Measurements from ENCODE around the gene FAIM.
"Not testable (repeated sequence)": the region's sequence is repeated elsewhere in the genome, so short reads cannot be mapped to it uniquely, and the experiment has no call there.

Gene FAIM

DNA sequence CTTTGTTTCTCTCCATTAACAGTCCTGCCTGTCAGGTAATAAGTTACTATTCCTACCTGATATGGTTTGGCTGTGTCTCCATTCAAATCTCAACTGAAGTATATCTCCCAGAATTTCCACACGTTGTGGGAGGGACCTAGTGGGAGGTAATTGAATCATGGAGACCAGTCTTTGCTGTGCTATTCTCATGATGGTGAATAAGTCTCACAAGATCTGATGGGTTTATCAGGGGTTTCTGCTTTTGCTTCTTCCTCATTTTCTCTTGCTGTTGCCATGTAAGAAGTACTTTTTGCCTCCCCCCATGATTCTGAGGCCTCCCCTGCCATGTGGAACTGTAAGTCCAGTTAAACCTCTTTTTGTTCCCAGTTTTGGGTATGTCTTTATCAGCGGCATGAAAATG, 6.9 kb upstream of the FAIM start:
- not testable (repeated sequence) for DNase-seq (ENCODE audit: low spot score)

DNA sequence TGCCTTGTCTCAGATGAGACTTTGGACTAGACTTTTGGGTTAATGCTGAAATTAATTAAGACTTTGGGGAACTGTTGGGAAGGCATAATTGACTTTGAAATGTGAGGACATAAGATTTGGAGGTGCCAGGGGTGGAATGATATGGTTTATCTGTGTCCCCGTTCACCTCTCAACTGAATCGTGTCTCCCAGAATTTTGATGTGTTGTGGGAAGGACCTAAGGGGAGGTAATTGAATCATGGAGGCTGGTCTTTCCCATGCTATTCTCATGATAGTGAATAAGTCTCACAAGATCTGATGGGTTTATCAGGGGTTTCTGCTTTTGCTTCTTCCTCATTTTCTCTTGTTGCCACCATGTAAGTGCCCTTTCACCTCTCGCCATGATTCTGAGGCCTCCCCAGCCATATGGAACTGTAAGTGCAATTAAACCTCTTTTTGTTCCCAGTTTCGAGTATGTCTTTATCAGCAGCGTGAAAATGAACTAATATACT, 4.4 kb upstream of the FAIM start:
- not testable (repeated sequence) for DNase-seq (ENCODE audit: low spot score)

DNA sequence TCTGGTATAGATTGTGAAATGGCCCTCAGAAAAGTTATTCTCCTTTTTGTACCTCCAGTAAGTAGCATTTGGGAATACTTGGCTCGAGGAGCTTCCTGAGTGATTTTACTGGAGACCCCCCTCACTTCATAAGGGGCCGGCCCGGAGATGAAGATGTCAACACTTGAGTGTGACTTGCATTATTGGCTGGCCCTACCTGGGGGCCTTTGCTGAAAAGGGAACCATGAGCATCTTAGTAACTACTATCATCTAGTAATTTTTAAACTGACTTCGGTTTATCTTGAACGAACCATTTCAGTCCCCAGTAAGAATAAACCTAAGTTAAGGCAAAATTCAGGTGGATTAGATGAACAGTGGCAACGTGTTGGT, 1.3 kb downstream of the FAIM start:
- DNase-seq (ENCODE audit: low spot score): no peak

DNA sequence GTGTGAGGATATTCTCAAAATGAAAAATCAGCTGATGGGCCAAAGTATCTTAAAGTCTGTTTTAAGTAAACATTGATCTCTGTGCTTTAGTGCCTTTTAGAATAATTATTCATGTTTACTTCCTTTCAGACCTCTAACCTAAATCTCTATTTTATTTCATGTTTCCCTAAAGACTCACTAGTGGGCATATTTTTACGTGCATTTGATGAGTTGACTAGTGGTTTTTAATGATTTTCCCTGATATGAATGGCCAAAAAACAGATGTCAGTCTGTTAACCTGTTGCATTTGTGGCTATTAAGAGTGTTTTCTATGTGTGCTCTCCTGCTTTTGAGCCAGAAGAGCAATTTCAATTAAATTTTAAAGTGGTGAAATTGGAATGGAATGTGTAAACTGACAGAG, 6.9 kb downstream of the FAIM start:
- no peak for DNase-seq (ENCODE audit: low spot score)

DNA sequence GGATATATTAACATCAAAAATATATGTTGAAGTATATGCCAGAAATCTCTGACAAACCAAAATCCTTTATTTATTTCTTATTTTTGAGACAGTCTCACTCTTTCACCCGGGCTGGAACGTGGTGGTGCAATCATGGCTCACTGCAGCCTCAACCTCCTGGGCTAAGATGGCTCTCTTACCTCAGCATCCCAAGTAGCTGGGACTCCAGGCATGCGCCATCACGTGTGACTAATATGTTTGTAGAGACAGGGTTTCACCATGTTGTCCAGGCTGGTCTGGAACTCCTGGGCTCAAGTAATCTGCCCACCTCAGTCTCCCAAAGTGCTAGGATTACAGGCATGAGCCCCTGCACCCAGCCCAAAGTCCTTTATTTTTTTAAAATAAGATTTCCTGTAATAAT, 11.9 kb downstream of the FAIM start:
- no peak for DNase-seq (ENCODE audit: low spot score)

DNA sequence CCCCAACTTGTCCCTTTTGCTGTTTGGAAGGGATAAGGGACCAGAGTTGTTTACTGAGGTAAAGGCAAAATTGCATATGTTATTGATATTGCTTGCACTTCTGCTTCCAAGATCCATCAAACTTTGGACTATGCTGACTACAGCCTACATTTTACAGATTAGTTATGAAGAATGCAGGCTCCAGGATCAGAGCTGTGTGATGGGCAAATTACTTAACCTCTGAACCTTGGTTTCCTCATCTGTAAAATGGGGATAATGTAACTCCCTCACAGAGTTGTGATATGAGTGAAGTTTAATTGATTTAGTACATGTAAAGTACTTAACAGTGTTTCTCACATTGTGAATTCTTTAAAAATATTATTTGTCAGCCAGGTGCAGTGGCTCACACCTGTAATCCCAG, 15.9 kb downstream of the FAIM start:
- no peak for DNase-seq (ENCODE audit: low spot score)

DNA sequence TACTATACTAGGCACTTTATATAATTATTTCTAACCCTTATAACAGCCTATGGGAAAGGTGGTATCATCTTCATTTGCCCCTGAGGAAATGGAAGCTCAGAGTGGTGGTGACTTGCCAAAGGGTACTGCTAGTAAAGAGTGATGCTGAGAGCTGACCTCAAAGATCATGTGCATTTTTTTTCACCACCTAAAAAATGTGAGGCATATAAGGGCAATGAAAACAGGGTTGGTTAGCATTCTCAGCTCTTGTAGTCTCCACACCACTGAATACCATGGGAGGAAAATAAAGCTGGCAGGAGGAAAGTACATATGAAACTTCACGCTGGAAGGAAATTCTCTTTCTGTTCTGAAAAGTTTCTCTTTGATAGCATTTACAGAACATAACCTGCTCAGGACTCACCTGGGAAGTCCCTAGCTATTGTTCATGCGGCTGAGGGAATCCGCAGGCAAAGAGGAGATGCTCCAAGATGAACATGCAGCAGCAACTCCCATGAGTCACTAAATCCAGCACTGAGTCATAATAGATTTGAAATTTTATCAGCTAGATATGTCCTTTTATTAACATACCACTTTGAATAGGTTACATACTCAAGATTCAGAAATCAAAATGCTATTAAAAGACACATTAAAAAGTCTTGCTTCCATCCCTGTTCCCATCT, 17.3 kb downstream of the FAIM start:
- DNase-seq (ENCODE audit: low spot score): peak; percentile 28

DNA sequence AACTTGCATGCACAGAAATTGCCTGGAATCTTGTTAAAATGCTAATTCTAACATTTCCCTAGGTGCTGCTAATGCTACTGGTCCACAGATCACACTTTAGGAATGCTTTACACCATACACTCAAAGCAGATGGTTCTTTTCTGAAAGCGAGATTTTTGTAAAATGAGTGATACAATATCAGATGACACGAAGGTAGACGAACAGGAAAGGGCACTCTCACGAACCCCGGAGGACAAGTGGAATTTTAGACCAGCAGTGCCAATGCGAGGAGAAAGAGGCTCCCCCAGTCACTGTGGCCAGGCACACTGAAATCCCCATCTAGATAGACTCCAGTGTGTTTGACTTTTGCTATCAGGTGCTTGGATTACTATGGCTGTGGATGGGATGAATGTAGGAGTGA, 21.0 kb downstream of the FAIM start:
- no peak for DNase-seq (ENCODE audit: low spot score)

DNA sequence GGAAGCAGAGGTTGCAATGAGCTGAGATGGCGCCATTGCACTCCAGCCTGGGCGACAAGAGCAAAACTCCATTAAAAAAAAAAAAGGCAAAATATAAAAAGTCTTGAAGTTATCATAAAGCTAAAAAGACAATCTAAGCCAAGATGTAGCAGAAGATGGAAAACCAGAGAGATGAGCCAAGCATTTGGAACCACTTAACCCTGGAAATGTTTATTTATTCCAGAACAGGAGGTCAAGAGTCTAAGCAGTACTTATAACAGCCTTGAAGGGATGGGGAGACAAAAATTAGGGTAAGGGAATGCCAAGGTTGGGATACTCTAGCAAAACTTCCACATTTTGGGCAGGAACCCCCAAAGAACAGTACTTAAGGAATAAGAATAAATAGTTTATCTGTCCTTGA, 30.1 kb downstream of the FAIM start:
- no peak for DNase-seq (ENCODE audit: low spot score)

DNA sequence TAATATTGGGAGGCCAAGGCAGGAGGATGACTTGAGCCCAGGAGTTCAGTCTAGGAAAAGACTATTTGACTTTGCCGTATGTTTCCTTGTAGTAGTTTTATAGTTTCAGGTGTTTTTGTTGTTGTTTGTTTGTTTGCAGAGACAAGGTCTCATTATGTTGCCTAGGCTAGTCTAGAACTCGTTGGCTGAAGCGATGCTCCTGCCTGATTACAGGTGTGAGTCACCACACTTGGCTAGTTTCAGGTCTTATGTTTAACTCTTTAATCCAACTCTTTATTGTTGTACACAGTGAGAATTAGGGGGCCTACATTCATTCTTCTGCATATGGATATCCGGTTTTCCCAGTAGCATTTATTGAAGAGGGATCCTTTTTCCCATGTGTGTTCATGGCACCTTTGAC, 32.0 kb downstream of the FAIM start:
- no peak for DNase-seq (ENCODE audit: low spot score)

DNA sequence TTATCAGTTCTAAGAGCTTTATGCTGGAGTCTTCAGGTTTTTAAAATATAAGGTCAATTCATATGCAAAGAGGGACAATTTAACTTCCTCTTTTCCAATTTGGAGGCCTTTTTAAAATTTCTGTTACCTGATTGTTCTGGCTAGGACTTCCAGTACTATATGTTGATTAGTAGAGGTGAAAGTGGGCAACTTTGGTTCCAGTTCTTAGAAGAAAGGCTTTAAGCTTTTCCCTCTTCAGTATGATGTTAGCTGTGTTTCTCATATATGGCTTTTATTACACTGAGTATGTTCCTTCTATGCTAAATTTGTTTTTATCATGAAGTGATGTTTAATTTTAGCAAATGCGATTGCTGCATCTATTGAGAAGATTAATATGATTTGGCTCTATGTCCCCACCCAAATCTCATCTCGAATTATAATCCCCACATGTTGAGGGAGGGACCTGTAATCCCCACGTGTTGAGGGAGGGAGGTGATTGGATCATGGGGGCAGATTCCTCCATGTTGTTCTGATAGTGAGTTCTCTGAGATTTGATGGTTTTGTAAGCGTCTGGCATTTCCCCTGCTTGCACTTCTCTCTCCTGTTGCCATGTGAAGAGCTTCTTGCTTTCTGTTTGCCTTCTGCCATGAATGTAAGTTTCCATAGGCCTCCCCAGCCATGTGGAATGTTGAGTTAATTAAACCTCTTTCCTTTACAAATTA, 33.8 kb downstream of the FAIM start:
- DNase-seq (ENCODE audit: low spot score): no peak

DNA sequence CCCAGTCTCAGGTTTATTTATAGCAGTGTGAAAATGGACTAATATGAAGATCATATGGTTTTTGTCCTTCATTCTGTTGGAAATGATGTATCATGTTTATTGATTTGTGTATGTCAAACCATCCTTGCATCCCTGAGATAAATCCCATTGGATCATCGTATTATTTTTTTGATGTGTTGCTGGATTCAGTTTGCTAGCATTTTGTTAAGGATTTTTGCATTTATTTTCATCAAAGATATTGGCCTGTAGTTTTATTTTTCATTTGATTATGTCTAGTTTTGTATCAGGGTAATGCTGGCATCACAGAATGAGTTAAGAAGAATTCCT, 34.3 kb downstream of the FAIM start:
- no peak for DNase-seq (ENCODE audit: low spot score)

DNA sequence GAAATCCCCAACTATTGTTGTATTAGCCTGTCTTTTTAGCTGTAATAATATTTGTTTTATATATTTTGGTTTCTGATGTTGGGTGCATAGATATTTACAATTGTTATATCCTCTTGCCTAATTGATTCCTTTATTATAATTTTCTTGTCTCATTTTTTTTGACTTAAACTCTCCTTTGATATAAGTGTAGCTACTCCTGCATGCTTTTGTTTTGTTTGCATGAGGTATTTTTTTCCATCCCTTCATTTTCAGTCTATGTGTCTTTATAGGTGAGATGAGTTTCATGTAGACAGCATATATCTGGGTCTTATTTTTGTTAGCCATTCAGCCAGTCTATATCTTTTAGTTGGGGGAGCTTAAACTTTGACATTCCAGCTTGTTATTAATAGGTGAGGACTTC, 37.4 kb downstream of the FAIM start:
- no peak for DNase-seq (ENCODE audit: low spot score)

DNA sequence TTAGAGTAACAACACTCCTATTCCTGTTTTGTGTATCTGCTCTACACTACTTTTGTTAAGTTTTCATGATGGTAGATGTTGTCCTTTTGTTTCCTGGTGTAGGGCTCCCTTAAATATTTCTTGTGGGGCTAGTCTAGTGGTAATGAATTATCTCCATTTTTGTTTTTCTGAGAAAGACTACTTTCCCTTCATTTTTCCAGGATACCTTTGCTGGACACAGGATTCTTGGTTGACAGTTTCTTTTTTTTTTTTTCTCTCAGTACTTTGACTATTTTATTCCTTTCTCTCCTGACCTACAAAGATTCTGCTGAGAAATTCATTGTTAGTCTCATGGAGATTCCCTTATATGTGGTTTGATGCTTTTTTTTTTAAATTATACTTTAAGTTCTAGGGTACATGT, 37.9 kb downstream of the FAIM start:
- DNase-seq (ENCODE audit: low spot score): no peak

DNA sequence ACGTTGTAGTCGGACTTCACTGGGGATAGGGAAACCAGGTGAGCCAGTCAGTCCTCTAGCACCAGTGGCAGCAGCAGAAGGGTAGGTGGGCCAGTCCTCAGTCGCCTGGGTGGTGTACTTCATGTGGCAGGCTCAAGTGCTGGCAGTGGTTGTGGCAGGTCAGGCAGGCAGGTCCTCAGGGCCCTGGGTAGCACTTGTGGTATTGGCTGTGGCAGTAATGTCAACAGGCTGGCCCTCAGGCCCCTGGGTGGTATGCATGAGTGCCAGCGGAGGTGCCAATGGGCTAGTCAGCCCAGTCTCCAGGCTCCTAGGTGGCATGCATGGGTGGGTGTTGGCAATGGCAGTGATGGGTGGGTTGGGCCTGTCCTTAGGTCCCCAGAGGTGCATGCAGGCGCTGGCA, 40.6 kb downstream of the FAIM start:
- no peak for DNase-seq (ENCODE audit: low spot score)

DNA sequence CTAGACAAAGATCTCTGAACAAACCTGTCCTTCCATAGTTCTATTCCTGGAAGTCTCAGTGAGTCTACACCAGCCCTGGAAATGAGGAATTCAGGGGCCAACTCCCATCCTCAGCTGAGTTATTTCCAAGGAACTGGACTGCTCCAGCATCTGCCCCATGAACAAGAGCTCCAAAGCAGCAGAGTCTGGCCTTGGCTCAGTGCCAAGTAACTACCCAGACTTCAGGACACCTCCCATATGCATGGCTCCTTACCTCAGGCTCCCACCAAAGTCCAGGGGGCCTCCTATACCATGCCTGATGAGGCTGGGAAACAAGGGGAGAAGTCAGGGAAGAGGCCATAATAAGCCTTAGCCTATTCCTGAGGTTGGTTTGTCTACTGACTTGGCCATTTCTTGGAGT, 45.0 kb downstream of the FAIM start:
- DNase-seq (ENCODE audit: low spot score): no peak

DNA sequence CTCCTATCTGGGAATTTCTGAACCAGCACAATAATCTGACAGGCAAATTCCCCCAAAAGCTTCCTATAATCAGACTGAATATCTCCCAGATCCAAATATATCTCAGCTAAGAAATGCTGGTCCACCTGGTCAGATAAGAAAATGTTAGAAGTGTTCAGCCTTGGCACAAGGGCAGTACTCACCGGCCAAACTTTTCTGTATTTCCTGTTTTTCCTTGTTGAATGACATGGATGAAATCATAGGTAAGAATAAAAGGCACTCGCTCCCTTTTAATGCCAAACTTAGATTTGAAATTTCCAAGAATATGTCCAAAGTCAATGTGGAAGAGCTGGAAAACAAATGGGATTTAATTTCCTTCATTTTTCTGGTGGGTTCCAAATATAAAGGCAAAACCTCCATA, 48.9 kb downstream of the FAIM start:
- no peak for DNase-seq (ENCODE audit: low spot score)

DNA sequence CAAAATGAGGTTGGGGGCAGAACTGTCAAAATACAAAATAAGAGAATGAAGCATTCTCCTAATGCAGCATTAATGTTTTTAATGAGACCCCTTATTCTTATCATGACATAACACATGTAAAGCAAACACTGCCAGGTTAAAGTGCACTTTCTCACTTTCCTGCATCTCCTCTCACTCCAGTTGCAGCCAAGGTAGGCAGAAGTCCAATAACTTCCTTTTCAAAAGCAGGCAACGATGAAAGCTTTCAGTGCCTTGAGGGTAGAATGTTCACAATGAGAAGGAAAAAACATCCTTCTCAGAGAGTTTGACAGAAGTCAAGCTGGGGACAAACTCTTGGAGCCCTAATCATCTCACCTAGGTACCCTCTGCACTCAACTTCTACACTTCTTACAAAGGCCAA, 59.5 kb downstream of the FAIM start:
- DNase-seq (ENCODE audit: low spot score): no peak

DNA sequence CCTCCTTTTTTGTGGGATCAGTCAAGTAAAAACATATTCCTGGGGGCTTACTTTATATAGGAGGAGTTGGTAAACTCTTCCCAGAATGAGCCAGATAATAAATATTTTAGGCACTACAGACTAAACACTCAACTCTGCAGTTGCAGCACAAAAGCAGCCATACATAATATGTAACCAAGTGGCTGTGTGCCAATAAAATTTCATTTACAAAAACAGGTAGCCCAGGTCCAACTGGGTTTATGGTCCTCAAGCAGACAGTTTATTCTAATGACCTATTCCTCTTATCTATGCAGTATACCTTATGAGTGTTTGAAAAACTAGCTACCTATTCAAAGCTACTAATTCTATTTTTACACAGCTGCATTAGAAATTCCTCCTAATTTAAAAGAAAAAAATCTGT, 61.8 kb downstream of the FAIM start:
- no peak for DNase-seq (ENCODE audit: low spot score)

DNA sequence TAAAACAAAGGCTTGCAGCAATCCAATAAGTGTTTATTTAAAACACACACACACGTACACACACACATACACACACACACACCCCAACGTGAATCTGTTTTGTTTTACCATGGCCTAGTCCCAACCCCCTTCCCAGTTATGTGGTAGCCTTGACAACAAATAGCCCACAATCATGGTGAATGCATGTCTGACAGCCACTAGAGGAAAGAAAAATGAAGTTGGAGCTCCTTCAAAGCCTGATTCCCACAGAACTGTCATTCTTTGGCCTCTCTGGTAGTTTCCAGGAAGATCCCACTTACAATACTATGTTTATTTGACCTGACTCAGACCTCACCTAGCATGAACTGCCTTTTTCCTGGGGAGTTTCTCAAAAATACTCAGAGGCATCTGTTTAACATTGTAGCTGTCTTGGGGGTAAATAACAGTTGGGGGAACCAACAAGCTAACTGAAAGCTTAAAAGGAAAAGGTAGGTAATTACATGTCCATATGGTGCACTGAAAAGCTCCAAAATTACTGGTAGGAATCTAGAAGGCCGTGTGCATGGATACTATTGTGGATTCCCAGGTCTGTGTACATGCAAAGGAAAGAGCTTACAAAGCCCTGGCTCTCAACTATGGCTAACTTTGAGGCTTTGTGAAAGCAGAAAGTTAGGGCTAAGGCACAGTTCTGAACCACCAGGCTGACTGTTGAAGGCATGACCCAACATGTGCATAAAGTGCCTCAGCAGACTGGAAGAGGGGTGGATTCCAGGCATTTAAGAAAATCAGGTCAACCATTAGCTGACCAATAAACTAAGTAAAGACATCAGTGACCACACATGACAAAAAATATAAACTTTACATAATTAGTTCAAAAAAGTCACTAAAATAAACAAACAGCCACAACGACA, 65.3 kb downstream of the FAIM start:
- DNase-seq (ENCODE audit: low spot score): no peak

DNA sequence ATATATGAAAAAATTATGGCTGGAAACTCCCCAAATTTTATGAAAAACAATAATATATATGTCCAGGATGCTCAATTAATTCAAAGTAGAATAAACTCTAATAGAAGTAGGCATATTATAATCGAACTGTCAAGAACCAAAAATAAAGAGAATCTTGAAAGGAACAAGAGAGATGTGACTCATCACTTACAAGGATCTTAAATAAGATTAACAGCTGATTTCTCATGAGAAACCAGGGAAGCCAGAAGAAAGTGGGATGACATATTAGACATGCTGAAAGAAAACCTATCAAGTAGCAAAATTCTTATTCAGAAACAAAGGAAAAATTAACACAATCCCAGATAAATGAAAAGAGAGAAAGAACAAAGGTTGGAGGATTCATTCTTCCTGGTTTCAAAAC, 66.8 kb downstream of the FAIM start:
- peak; percentile 28 for DNase-seq (ENCODE audit: low spot score)

DNA sequence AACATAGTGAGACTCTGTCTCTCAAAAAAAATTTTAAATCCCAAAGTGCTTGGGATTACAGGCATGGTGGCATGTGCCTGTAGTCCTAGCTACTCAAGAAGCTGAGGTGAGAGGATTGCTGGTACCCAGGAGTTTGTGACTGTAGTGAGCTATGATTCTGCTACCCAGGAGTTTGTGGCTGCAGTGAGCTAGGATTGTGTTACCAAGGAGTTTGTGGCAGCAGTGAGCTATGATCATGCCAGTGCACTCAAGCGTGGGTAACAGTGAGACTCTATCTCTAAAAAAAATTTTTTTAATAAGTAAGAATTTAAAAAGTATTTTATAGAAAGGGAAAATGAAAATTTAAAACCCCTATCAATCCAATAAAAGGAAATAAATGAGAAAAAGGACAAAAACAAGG, 69.5 kb downstream of the FAIM start:
- DNase-seq (ENCODE audit: low spot score): no peak

DNA sequence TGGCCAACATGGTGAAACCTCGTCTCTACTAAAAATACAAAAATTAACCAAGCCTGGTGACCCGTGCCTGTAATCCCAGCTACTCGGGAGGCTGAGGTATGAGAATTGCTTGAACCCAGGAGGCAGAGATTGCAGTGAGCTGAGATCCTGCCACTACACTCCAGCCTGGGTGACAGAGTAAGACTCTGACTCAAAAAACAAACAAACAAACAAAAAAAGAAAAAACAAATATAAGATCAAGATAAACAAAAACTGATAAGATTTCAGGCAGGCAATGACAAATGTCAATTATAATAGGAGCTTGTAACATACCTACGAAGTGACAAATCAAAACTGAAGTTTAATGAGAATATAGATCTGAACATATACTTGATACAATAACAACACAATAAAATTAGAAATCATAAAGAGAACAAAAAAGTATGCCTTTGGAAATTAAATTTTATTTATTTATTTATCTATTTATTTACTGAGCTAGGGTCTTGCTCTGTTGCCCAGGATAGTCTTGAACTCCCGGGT, 70.4 kb downstream of the FAIM start:
- DNase-seq (ENCODE audit: low spot score): no peak
